MCF 10A (cell line): Measurements from ENCODE around the gene EMX1. TPM values are rescaled to one million over a fixed set of nuclear protein-coding genes. Genes with fewer than 3 reads are reported as not detected.

Experiments used
- BruUV-seq: library from RNA; stranded (reverse); fragments of 400-500 nt; replicated peaks from 2 replicates; lab custom pipeline; 2021; lab: Mats Ljungman, UMichigan
- CTCF ChIA-PET: fragments of 300-600 bp; sonication (Branson Sonifier 250); formaldehyde crosslinking; extraction: SDS; loops from one replicate; lab custom pipeline; 2021; ENCODE audit warnings: antibody characterized with exemption, inconsistent platforms; lab: Yijun Ruan, JAX
- POLR2A ChIA-PET: fragments of 300-600, 350-650 bp; sonication (Branson Sonifier 250); formaldehyde crosslinking; extraction: SDS; loops from one replicate; lab custom pipeline; 2020; ENCODE audit warnings: antibody characterized with exemption, inconsistent platforms; lab: Yijun Ruan, JAX
- DNase-seq: peaks from one replicate; pipeline ENCODE4 v3.0.0-alpha.2; 2018; ENCODE audit not compliant: unreplicated experiment
- H3K27ac Mint-ChIP-seq: one replicate; pipeline ENCODE4 v1.8.0; 2022; ENCODE audit warnings: mild to moderate bottlenecking, low read depth, mixed read lengths; ENCODE audit not compliant: unreplicated experiment
- H3K27me3 Mint-ChIP-seq: one replicate; pipeline ENCODE4 v1.8.0; 2022; ENCODE audit warnings: mixed read lengths; ENCODE audit not compliant: insufficient read depth, unreplicated experiment
- H3K36me3 Mint-ChIP-seq: one replicate; pipeline ENCODE4 v1.8.0; 2022; ENCODE audit warnings: mild to moderate bottlenecking, moderate library complexity, mixed read lengths; ENCODE audit not compliant: insufficient read depth, unreplicated experiment
- H3K4me1 Mint-ChIP-seq: one replicate; pipeline ENCODE4 v1.8.0; 2022; ENCODE audit warnings: mixed read lengths; ENCODE audit not compliant: insufficient read depth, unreplicated experiment
- H3K4me3 Mint-ChIP-seq: one replicate; pipeline ENCODE4 v1.8.0; 2022; ENCODE audit warnings: mild to moderate bottlenecking, moderate library complexity, mixed read lengths; ENCODE audit not compliant: unreplicated experiment
- H3K9me3 Mint-ChIP-seq: one replicate; pipeline ENCODE4 v1.8.0; 2022; ENCODE audit warnings: mixed read lengths; ENCODE audit not compliant: unreplicated experiment
- intact Hi-C: fragments of 100-400 bp; cut with micrococcal nuclease; formaldehyde crosslinking; loops from 2 replicates; pipeline ENCODE4 v1.14.1; 2022
- total RNA-seq: library from RNA; stranded (reverse); gene quantifications from 2 replicates; pipeline ENCODE4 v1.2.3, GENCODE V29; 2022
- TF ChIP-seq, protein P1 (sequence below): fragments of 200-600 bp; IDR thresholded peaks from one replicate; pipeline ENCODE4 v1.8.0; 2022; ENCODE audit warnings: antibody characterized with exemption, mild to moderate bottlenecking; ENCODE audit not compliant: unreplicated experiment

Gene EMX1
- total RNA-seq, 1 experiment from 2014 or later = not detected

- intact Hi-C loops = no loop called here
- no TSS peak for BruUV-seq
- Mint-ChIP-seq H3K4me3 (no peak overlapping the region), H3K4me1 (peaks cover 6% of the 10 kb centered on the region), H3K27ac (no peak overlapping the region), H3K36me3 (peaks cover 7% of the 10 kb centered on the region), H3K27me3 (no peaks in the 10 kb centered on the region), H3K9me3 (no peaks in the 10 kb centered on the region)
- CTCF ChIA-PET = interaction anchor here (0.7 to 1.4 kb wide), 2 partner anchors 85 to 136 kb away, joined by 3 to 4 read pairs; no protein-coding TSS in a partner anchor
- DNase-seq = peak; percentile 47
- TF ChIP-seq, protein P1, sequence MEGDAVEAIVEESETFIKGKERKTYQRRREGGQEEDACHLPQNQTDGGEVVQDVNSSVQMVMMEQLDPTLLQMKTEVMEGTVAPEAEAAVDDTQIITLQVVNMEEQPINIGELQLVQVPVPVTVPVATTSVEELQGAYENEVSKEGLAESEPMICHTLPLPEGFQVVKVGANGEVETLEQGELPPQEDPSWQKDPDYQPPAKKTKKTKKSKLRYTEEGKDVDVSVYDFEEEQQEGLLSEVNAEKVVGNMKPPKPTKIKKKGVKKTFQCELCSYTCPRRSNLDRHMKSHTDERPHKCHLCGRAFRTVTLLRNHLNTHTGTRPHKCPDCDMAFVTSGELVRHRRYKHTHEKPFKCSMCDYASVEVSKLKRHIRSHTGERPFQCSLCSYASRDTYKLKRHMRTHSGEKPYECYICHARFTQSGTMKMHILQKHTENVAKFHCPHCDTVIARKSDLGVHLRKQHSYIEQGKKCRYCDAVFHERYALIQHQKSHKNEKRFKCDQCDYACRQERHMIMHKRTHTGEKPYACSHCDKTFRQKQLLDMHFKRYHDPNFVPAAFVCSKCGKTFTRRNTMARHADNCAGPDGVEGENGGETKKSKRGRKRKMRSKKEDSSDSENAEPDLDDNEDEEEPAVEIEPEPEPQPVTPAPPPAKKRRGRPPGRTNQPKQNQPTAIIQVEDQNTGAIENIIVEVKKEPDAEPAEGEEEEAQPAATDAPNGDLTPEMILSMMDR = no peak
- POLR2A ChIA-PET = no interaction called here
These were observed 31.7 kb downstream of the EMX1 start for GRCh38 chr2:72949045-72949444.

GRCh38 chr2:72949642-72950041 is 32.3 kb downstream of the EMX1 start:
- H3K36me3 Mint-ChIP-seq = peaks cover 7% of the 10 kb centered on the region
- H3K4me3 Mint-ChIP-seq = no peak overlapping the region
- no TSS peak for BruUV-seq

DNA sequence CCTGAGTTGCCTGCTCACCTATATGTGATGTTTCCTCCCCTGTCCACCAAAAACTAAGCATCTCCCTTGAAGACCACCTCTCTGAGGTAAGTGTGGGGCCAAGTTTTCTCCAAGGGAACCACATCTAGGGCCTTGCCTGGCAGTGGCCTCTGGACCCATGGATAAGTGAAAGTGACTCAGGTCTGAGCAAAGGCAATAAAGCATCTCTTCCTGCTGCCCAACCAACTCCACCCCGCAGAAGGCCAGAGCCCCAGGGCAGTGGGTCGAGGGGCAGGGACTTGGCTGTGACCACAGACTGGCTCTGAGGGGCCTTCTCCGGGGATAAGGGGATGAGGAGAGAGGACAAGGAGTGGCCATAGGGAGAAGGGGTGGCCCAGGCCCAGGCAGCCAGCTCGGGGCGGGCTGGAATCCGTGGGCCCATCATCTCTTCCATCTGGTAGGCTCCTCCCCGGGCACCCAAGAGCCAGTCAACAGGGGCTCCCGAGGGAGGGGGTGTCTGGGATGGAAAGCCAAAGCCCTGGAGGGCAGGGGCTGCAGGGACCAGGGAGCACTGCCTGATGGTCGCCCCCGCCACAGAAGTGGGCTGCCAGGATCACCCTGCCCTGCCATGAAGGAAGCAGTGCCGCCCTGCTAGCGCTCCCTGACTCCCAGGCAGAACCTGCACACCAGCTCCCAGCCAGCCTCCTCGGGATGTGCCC is 33.4 kb downstream of the EMX1 start:
- no TSS peak for BruUV-seq
- Mint-ChIP-seq H3K36me3 (peaks cover 7% of the 10 kb centered on the region), H3K27ac (no peak overlapping the region), H3K4me1 (peaks cover 6% of the 10 kb centered on the region), H3K4me3 (no peak overlapping the region), H3K27me3 (no peaks in the 10 kb centered on the region), H3K9me3 (no peaks in the 10 kb centered on the region)
- DNase-seq = no peak
- ChIA-PET POLR2A (interaction anchor here (0.7 kb wide), 1 partner anchor 1369 kb away, joined by 3 read pairs; no protein-coding TSS in a partner anchor), CTCF (interaction anchor here (0.7 kb wide), 1 partner anchor 56 kb away, joined by 3 read pairs; no protein-coding TSS in a partner anchor)
- intact Hi-C loops = no loop called here
- TF ChIP-seq, protein P1 = no peak

More at GRCh38 chr2:72949642-72950041, 32.3 kb downstream of the EMX1 start:
- Mint-ChIP-seq H3K4me1 (peaks cover 6% of the 10 kb centered on the region), H3K27ac (no peak overlapping the region), H3K9me3 (no peaks in the 10 kb centered on the region), H3K27me3 (no peaks in the 10 kb centered on the region)
- TF ChIP-seq, protein P1 = no peak
- CTCF ChIA-PET = interaction anchor here (1.4 kb wide), 1 partner anchor 135 kb away, joined by 4 read pairs; no protein-coding TSS in a partner anchor
- DNase-seq = no peak
- intact Hi-C loops = no loop called here
- POLR2A ChIA-PET = no interaction called here

GRCh38 chr2:72951303-72952095 is 34.2 kb downstream of the EMX1 start:
- CTCF ChIA-PET = interaction anchor here (0.7 to 1.1 kb wide), 3 partner anchors 10 to 56 kb away, joined by 3 read pairs; no protein-coding TSS in a partner anchor
- Mint-ChIP-seq H3K36me3 (peaks cover 7% of the 10 kb centered on the region), H3K4me3 (no peak overlapping the region), H3K4me1 (peaks cover 6% of the 10 kb centered on the region), H3K27ac (no peak overlapping the region), H3K27me3 (no peaks in the 10 kb centered on the region), H3K9me3 (no peaks in the 10 kb centered on the region)
- no peak for DNase-seq
- intact Hi-C loops = no loop called here
- TF ChIP-seq, protein P1 = no peak
- POLR2A ChIA-PET = no interaction called here
- no TSS peak for BruUV-seq
